Activated CD8-positive, alpha-beta memory T cell treated with anti-CD3 and anti-CD28 coated beads for 24 hours (primary cell): ENCODE measurements around the gene HEMK1.
A peak's percentile ranks its signal among the peaks of the same experiment; 100 is the strongest.

Experiments
- DNase-seq: peaks from one replicate; pipeline ENCODE4 v3.0.0-alpha.2; 2020

HEMK1 gene

DNA sequence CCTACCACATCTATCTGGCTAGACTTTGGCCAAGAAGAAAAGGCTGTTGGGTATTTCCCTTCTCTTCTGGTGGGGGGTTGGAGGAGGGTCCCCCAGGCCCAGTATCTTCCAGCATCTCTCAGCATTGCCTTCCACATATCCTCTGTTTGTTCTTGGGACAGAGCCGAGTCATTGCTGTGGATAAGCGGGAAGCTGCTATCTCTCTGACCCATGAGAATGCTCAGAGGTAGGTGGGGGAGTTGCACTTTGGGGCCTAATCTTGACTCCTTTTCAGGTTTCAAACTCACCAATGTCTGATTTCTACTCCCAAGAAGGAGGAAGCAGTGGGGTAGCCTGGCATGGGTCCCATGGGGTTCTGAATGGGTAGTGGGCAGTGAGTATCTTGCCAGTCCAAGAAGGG lies 8.0 kb downstream of the HEMK1 start:
- DNase-seq = no peak

DNA sequence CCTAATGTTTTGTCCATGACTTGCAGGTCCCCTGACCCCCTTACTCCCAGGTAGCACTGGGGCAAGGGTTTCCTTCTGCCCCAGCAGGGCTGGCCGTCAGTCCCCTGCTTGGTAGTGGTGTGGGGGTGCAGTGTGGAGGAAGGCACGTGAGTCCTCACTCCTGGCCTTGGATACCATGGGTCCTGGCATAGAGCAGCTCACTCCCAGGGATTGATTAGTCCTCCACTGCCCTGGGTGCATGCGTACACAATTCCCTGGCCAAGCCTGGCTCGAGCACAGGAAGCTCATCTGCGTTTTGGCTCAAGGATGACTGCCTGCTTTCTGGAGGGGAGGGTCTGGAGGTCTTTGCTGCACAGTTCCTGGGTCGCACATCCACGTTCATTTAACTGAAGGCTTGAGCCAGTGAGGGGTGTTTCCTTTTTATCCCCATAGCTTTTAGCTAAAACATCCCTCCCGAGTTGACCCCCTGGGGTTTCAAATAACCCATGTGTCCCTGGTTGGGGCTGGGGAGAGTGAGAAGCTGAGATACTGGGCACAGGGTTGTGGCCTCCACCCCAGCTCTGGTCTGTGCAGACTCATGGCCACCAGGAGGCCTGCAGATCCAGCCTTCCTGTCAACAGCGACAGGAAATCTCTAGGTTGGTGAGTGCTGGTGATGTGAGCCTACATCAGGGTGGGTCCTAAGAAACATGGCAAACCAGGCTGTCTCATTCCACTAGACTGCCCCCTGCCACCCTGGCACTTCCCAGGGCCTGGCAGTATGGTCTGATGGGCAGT lies 11.5 kb downstream of the HEMK1 start:
- DNase-seq = no peak

GRCh38 chr3:50581459-50581842 lies 12.1 kb downstream of the HEMK1 start:
- no peak for DNase-seq

DNA sequence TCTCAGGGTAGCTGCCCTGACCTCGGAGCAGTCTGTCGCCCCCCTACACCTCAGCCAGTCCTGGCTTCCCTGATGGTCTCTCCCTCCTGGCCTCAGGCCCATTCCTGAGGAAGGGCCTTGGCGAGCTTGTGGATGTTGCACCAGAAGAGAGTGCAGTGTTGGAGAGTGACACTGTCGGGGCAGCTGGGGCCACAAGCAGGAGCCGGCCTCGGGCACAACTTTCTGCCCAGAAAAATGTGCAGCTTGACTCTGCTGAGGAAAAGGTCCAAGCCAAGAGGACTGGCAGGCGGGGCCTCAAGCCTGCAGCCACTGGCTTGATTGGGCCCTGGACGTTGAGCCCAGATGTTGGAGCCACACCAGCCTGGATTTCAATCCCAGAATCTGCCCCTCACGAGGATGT lies 12.8 kb downstream of the HEMK1 start:
- DNase-seq = no peak

DNA sequence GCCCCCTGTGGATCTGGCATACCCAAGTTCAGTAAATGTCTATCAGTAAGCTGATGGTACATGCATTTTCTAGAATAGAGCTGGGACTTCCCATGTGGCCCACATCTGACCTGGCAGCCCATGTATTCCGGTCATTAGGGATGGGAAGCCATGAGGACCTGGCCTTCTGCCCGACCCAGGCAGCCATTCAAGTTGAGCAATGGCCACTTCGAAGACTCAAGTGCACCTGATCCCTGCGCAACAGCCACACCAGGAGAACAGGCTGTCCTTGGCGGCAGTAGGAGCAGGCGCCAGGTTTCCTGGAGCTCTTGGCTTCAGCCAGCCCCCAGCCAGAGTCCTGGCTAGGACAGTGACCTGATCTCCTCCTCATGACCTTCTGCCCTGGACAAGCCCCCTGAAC lies 14.6 kb downstream of the HEMK1 start:
- no peak for DNase-seq

- no peak for DNase-seq
Observed at GRCh38 chr3:50584391-50584790, 15.1 kb downstream of the HEMK1 start.

DNA sequence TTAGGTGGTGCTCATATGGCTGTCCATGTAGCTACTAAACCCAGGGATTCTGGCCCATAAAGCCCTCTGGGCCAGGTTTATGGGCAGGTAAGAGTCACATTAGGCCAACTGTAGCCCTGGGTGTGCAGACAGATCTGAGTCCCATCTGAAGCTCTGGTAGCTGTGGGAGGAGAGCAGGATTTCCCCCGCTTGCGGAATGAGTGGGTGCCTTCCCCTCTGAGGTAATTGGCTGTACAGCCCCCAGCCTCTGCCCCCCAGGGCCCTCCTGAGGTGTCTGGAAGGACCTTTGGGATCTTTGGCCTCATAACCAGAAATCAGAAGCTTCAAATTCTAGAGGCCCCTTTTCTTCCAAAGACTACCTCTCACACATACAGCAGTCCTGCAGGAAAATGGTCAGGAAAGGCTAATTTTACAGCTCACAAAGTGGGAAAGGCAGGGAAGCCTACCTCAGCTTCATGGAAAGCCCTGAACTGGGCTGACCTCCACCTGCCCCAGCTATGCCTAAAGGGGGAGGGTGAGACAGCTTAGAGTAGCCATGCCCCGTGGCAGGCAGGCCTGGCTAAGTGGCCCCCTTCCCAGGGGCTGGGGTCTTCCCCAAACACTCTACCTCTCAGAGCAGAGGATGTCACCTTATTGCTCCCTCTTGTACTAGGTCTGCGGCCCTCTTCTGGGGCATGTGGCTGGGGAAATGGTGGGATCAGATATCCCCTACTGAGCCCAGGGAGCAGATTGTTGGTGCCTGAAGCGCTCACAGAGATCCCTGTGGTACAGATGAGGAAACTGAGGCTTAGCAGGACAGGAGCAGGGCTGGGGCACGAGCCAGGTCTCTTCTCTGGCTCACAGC lies 16.8 kb downstream of the HEMK1 start:
- peak; percentile 66 for DNase-seq

DNA sequence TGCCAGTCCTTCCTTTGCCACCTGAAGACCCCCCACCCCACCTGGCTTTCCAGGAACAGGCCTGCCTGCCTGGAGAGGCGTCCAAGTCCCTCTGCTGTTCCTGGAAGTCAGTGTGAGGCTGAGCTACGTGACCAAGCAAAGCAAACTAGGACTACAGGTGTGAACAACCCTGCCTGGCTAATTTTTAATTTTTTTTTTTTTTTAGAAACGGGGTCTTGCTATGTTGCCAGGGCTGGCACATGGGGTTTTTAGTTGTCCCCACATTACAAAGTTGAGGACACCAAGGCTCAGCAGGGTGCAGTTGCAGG lies 17.4 kb downstream of the HEMK1 start:
- no peak for DNase-seq

DNA sequence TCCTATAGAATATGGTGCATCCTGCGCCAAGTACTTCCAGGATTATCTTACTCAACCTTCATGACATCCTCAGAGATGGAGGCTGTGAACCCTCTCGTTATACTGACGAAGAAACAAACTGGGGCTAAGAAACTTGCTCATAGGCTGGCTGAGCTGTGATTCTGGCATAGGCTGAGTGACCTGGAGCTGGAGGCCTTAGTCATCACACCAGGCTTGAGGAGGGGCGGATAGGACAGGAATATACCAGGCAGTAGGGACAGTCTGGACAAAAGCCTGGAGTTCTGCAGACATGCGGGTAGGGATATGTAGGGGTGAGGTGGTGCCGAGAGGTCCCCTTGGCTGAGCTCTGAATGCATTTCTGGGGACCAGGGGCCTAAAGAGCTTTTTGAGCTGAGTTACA lies 18.1 kb downstream of the HEMK1 start:
- no peak for DNase-seq

DNA sequence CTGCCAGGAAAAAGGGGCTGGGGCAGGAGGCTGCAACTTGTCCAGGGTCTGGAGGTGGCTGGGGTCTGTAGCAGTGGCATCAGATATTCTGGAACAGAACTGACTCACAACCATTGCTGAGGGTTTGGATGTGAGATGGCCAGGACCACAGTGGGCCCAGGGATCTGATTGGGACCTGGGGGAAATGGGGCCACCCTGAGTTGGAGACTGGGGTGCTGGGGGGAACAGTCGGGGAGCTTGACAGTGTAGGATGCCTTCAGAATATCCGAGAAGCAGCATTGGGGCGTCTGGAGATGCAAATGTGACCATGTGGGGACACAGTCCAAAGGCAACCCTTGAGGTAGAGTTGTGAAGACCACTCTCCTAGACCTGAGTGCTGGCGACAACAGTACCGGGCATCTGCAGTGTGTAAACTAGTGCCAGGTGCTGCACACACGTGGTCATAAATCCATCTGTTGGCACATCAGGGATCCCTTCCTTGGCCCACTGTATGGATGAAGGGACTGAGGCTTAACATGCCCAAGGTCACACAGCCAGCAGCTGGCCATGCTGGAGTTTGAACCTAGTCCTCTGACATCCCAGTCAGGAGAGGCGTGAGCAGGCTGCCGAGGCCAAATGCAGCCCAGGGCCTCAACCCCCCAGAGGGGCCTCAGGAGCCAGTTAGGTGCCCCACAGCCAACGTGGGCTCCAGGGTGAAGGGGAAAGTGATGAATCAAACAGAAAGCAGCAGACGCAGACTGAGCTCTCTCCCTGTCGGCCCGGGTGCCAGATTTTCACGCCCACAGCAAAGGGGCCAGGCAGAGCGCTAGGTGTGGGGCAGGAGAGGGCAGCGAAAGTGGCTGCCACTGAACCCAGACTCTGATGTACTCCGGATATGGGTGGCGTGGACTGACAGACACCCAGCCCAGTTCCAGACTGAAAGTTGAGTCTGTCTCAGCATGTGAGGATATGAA lies 18.8 kb downstream of the HEMK1 start:
- peak; percentile 92 for DNase-seq

DNA sequence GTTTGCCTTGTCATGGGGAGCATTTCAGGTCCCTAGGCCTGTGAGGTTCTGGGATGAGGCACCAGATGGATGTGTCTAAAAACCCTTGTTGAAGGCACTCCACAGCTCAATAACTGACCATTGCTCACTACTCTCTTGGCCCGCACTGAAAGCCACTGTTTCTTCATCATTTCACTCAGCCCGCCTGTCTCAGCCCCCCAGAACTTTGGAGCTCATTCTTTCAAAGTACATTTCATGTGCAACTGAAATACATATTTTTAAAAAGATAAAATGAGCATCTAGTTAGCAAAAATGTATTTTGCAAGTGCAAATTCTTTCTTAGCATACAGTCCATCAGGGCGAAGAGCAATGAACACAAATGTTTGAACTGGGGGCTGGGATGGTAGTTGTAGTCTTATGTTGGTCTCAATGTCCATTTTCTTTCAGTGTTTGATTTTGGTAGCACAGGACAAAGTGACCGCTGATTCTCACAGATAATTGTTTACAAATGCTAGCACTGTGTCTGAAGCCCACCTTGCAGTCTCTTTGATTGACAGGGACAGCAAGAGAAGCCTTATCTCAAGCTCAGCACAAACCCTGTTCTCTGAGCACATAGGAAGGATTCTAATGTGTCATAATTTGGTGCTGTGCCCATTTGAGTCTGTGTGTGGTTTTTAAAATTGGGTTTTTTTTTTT lies 19.6 kb downstream of the HEMK1 start:
- no peak for DNase-seq

GRCh38 chr3:50591196-50591741 lies 21.9 kb downstream of the HEMK1 start:
- peak; percentile 88 for DNase-seq

GRCh38 chr3:50592568-50592967 lies 23.2 kb downstream of the HEMK1 start:
- peak; percentile 72 for DNase-seq

- DNase-seq = no peak
Observed at GRCh38 chr3:50594253-50594785, 25.0 kb downstream of the HEMK1 start.

- no peak for DNase-seq
Observed at GRCh38 chr3:50599115-50599715, 29.9 kb downstream of the HEMK1 start.

DNA sequence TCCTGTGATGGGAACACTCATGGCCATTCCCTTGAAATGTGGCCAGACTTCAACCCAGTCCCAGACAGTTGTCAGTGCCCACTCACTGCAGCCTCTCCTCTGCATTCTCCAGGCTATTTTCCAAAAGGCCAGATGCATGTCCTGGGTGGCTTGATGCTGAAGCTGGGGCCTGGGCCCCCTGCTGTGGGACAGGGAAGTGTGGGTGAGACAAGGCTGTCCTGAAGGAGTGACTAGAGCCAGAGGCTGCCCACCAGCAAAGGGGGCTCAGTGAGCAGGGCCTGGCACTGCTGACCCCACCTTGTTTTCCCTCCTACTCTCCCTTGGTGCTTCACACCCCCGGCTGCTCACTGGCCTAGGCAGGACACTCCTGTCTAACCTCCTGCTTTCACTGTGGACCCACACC lies 30.4 kb downstream of the HEMK1 start:
- peak; percentile 72 for DNase-seq

GRCh38 chr3:50600141-50600753 lies 30.9 kb downstream of the HEMK1 start:
- DNase-seq = peak; percentile 82

GRCh38 chr3:50600841-50601591 lies 31.7 kb downstream of the HEMK1 start:
- peak; percentile 93 for DNase-seq

GRCh38 chr3:50602595-50603191 lies 33.4 kb downstream of the HEMK1 start:
- no peak for DNase-seq
